Osteoblast (primary cell): ENCODE data around the gene SPNS1. TPM values are rescaled to one million over a fixed set of nuclear protein-coding genes. Genes with fewer than 3 reads are reported as not detected.
"Not testable (repeated sequence)": the region's sequence is repeated elsewhere in the genome, so short reads cannot be mapped to it uniquely, and the experiment has no call there.

ENCODE experiments used
- DNase-seq: peaks from one replicate; pipeline ENCODE4 v3.0.0; 2011; ENCODE audit warnings: low spot score, mixed read lengths; ENCODE audit not compliant: insufficient read length; ENCODE audit errors: missing footprints
- H2AFZ ChIP-seq: 2 replicates; pipeline ENCODE4 v1.6.0; 2011; ENCODE audit warnings: mild to moderate bottlenecking, low read length
- H3K27ac ChIP-seq: 2 replicates; pipeline ENCODE4 v1.5.1; 2011; ENCODE audit warnings: mild to moderate bottlenecking, low read depth, low read length, moderate library complexity
- H3K27me3 ChIP-seq: 2 replicates; pipeline ENCODE4 v1.6.0; 2012; ENCODE audit warnings: mild to moderate bottlenecking, control low read depth, inconsistent platforms, low read length, moderate library complexity; ENCODE audit not compliant: insufficient read depth
- H3K36me3 ChIP-seq: 2 replicates; pipeline ENCODE4 v1.5.1; 2011; ENCODE audit warnings: mild to moderate bottlenecking, low read length, control low read depth, moderate library complexity; ENCODE audit not compliant: insufficient read depth
- H3K4me1 ChIP-seq: 2 replicates; pipeline ENCODE4 v1.5.1; 2011; ENCODE audit warnings: mild to moderate bottlenecking, low read length, control low read depth, moderate library complexity; ENCODE audit not compliant: insufficient read depth
- H3K4me2 ChIP-seq: 2 replicates; pipeline ENCODE4 v1.6.0; 2011; ENCODE audit warnings: mild to moderate bottlenecking, low read length; ENCODE audit not compliant: insufficient read depth
- H3K4me3 ChIP-seq: fragments of 200-600 bp; sonication (generic); 3 replicates; pipeline ENCODE4 v1.5.1; 2012; ENCODE audit warnings: mild to moderate bottlenecking, low read length, inconsistent platforms; ENCODE audit not compliant: insufficient read depth
- H3K79me2 ChIP-seq: 2 replicates; pipeline ENCODE4 v1.6.0; 2012; ENCODE audit warnings: mild to moderate bottlenecking, low read length, control low read depth, inconsistent platforms; ENCODE audit not compliant: insufficient read depth
- H3K9me3 ChIP-seq: 2 replicates; pipeline ENCODE4 v1.5.1; 2011; ENCODE audit warnings: low read depth, low read length, control low read depth
- H4K20me1 ChIP-seq: 2 replicates; pipeline ENCODE4 v1.6.0; 2012; ENCODE audit warnings: mild to moderate bottlenecking, low read length, control low read depth; ENCODE audit not compliant: insufficient read depth
- total RNA-seq: library from RNA; depleted of rRNA; stranded (reverse); fragments of >200 nt; gene quantifications from 2 replicates; pipeline ENCODE4 v1.2.3, GENCODE V29; 2012
- TF ChIP-seq, protein P1 (sequence below): IDR thresholded peaks from 2 replicates; pipeline ENCODE4 v1.5.1; 2011; ENCODE audit warnings: mild to moderate bottlenecking, low read depth, low read length, moderate library complexity; ENCODE audit errors: extremely low read depth

The SPNS1 gene
- total RNA-seq, 1 donor: 50.7 TPM

DNA sequence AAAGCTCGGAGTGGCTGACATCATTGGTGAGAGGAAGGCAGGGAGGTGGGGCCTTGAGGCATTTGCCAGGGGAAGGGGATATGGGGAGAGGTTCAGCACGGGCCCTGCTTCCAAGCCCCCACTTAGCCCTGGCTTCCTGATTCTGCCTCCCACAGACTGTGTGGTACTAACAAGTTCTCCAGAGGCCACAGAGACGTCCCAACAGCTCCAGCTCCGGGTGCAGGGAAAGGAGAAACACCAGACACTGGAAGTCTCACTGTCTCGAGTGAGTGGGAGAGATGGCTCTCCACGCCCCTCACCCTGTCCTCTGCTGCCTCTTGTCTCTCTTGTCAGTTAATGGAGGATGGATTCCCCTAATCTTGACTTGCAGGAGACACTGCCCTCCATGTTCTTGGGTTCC lies 15.7 kb upstream of the SPNS1 start:
- Histone ChIP-seq H3K9me3 (no peaks in the 10 kb centered on the region), H3K27ac (no peak overlapping the region), H3K79me2 (peaks cover 2% of the 10 kb centered on the region), H3K4me2 (no peak overlapping the region), H3K4me1 (no peaks in the 10 kb centered on the region), H4K20me1 (no peaks in the 10 kb centered on the region), H3K27me3 (no peaks in the 10 kb centered on the region), H3K36me3 (peaks cover 54% of the 10 kb centered on the region), H3K4me3 (no peak overlapping the region), H2AFZ (no peak overlapping the region)
- TF ChIP-seq, protein P1, sequence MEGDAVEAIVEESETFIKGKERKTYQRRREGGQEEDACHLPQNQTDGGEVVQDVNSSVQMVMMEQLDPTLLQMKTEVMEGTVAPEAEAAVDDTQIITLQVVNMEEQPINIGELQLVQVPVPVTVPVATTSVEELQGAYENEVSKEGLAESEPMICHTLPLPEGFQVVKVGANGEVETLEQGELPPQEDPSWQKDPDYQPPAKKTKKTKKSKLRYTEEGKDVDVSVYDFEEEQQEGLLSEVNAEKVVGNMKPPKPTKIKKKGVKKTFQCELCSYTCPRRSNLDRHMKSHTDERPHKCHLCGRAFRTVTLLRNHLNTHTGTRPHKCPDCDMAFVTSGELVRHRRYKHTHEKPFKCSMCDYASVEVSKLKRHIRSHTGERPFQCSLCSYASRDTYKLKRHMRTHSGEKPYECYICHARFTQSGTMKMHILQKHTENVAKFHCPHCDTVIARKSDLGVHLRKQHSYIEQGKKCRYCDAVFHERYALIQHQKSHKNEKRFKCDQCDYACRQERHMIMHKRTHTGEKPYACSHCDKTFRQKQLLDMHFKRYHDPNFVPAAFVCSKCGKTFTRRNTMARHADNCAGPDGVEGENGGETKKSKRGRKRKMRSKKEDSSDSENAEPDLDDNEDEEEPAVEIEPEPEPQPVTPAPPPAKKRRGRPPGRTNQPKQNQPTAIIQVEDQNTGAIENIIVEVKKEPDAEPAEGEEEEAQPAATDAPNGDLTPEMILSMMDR: no peak
- no peak for DNase-seq

DNA sequence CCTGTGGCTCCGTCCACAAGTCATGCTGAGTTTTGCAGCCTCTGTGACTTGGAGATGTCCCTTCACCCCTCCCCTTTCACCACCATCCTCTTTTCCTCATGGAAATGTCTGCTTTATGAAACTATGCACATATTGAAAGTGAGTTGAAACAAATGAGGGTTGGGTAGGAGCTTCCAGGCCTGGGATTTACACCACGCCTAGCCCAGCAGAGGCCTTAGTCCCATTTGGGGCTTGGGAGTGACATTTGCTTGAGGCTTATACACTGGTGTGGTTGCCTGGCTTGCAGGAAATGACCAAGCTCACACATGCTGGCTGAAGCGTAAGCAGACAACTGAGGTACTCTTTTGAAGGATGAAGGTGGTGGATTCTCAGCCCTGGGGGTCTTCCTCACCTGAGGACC lies 10.5 kb upstream of the SPNS1 start:
- Histone ChIP-seq H4K20me1 (no peaks in the 10 kb centered on the region), H3K4me1 (no peaks in the 10 kb centered on the region), H3K36me3 (peaks cover 37% of the 10 kb centered on the region), H3K27me3 (no peaks in the 10 kb centered on the region), H3K79me2 (peaks cover 2% of the 10 kb centered on the region), H2AFZ (no peak overlapping the region), H3K4me3 (no peak overlapping the region), H3K9me3 (no peaks in the 10 kb centered on the region), H3K4me2 (no peak overlapping the region), H3K27ac (no peak overlapping the region)
- DNase-seq: no peak
- TF ChIP-seq, protein P1: no peak

GRCh38 chr16:28964496-28964895 lies 10.1 kb upstream of the SPNS1 start:
- Histone ChIP-seq H3K79me2 (peaks cover 2% of the 10 kb centered on the region), H4K20me1 (no peaks in the 10 kb centered on the region), H3K27me3 (no peaks in the 10 kb centered on the region), H3K4me3 (no peak overlapping the region), H3K4me2 (no peak overlapping the region), H2AFZ (no peak overlapping the region), H3K4me1 (no peaks in the 10 kb centered on the region), H3K9me3 (no peaks in the 10 kb centered on the region), H3K36me3 (peaks cover 33% of the 10 kb centered on the region), H3K27ac (no peak overlapping the region)
- no peak for DNase-seq
- TF ChIP-seq, protein P1: no peak

DNA sequence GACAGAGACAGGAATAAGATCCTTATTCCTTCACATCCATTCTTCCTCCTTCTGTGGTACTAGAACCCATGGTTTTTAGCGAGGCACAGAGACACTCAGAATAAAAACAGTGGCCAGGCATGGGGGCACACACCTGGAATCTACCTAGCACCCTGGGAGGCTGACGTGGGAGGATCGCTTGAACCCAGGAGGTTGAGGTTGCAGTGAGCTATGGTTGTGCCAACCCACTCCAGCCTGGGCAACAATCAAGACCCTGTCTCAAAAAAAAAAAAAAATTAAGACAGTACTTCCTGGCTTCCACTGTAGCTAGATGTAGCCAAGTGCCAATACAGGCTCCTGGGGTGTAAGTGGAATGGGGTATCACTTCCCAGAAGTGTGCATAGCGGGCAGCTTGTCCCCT lies 7.4 kb upstream of the SPNS1 start:
- peaks cover 26% of the 10 kb centered on the region for H3K36me3 ChIP-seq
- no peaks in the 10 kb centered on the region for H4K20me1 ChIP-seq
- no peak for DNase-seq
- no peak overlapping the region for H3K4me3 ChIP-seq
- H2AFZ ChIP-seq: no peak overlapping the region
- no peaks in the 10 kb centered on the region for H3K27me3 ChIP-seq
- TF ChIP-seq, protein P1: no peak
- no peaks in the 10 kb centered on the region for H3K9me3 ChIP-seq
- H3K79me2 ChIP-seq: no peaks in the 10 kb centered on the region
- H3K27ac ChIP-seq: no peak overlapping the region
- no peak overlapping the region for H3K4me2 ChIP-seq
- H3K4me1 ChIP-seq: no peaks in the 10 kb centered on the region

- not testable (repeated sequence) for DNase-seq, H3K79me2 ChIP-seq, H3K27ac ChIP-seq, H3K4me1 ChIP-seq, H3K4me2 ChIP-seq, H3K9me3 ChIP-seq, H4K20me1 ChIP-seq, H3K27me3 ChIP-seq, H3K36me3 ChIP-seq, H2AFZ ChIP-seq, H3K4me3 ChIP-seq
Observed at GRCh38 chr16:28969696-28970095, 4.9 kb upstream of the SPNS1 start.
